Measurements from ENCODE around the gene SLC16A3. TPM values are rescaled to one million over a fixed set of nuclear protein-coding genes. Genes with fewer than 3 reads are reported as not detected.
A peak's percentile ranks its signal among the peaks of the same experiment; 100 is the strongest.

SLC16A3 gene
- total and polyA plus RNA-seq, 2 of the 4 experiments (the other 2 are of a cell fraction) = 49.1 to 181 TPM

GRCh38 chr17:82213251-82214011 is 15.4 kb upstream of the SLC16A3 start (continued):
- TF ChIP-seq CEBPB (IDR thresholded peaks at IDR 0.05; ENCODE audit: low read depth, low read length) (peak; percentile 93), BHLHE40 (IDR thresholded peaks at IDR 0.05; ENCODE audit: low read depth, low read length) (peak; percentile 68), MAFK (IDR thresholded peaks at IDR 0.05; ENCODE audit: low read depth, low read length) (no peak), USF2 (IDR thresholded peaks at IDR 0.05; ENCODE audit: low read depth, low read length) (peak; percentile 95), RAD21 (IDR thresholded peaks at IDR 0.05; ENCODE audit: low read length) (no peak), POLR2A (IDR thresholded peaks at IDR 0.05; ENCODE audit: low read depth, low read length) (no peak; the same call in 1 of the 2 replicates)
